GM19468 (cell line): ENCODE data around the gene CFAP126.
"Not testable (repeated sequence)": the region's sequence is repeated elsewhere in the genome, so short reads cannot be mapped to it uniquely, and the experiment has no call there.

Source experiments
- ATAC-seq: cut with Tn5 transposase; IDR thresholded peaks from one replicate; pipeline ENCODE4 v1.9.1; 2021; ENCODE audit warnings: mild to moderate bottlenecking, moderate library complexity, moderate number of reproducible peaks; ENCODE audit not compliant: unreplicated experiment; ENCODE audit errors: extremely low read depth

Gene CFAP126

DNA sequence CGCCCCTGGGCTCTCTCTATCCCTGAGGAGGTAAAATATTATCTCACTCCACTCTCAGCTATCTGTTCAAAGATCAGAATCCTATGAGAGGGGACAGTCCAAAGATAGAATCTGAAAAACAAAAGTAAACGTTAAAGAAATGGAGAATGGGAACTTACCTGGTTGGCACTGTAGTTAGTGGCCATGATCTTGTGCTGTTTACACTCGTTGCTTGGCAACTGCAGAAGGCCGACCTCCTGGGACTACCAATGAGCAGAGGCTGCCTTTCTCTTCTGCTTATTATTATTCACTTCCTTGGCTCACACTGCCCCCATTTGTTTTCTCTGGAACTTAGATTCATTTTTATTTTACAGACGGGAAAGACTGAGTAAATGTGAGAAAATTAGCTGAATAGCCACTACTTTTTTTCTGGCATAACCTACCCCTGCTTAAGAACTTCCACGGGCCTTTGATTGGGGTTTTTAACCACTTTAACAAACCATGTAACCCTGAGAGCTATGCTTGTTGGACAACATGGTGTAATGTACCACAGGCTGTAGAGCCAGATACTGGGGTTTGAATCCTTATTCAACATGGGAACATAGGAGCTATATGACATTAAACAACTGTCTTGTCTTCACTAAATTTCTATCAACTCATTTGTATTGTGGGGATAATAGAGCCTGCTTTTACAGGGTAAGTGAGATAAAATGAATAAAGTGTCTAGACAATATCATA lies at the start of gene CFAP126:
Gene CFAP126, minus strand, starts transcription at position 193 of the 717 bp plus-strand sequence. Its CDS starts 8 bp downstream, at position 185.
- peak; percentile 62 for ATAC-seq

GRCh38 chr1:161413050-161413449 lies 45.4 kb upstream of the CFAP126 start:
- not testable (repeated sequence) for ATAC-seq

DNA sequence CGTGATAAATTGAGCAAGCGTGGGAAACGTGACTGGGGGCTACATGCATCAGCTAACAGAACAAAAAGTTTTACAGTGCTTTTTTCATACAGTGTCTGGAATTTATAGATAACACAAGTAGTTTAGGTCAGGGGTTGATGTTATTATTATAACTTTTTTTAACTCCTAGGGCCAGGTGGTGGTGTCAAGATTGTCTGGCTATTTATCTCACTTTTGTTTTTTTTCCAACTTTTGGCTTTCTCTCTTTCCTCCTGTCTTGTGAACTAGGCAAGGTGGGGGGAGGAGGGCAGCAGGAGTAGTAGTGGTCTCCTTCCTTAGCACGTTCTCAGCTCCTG lies 42.9 kb upstream of the CFAP126 start:
- ATAC-seq: not testable (repeated sequence)

- not testable (repeated sequence) for ATAC-seq
Observed at GRCh38 chr1:161409848-161410635, 42.4 kb upstream of the CFAP126 start.

DNA sequence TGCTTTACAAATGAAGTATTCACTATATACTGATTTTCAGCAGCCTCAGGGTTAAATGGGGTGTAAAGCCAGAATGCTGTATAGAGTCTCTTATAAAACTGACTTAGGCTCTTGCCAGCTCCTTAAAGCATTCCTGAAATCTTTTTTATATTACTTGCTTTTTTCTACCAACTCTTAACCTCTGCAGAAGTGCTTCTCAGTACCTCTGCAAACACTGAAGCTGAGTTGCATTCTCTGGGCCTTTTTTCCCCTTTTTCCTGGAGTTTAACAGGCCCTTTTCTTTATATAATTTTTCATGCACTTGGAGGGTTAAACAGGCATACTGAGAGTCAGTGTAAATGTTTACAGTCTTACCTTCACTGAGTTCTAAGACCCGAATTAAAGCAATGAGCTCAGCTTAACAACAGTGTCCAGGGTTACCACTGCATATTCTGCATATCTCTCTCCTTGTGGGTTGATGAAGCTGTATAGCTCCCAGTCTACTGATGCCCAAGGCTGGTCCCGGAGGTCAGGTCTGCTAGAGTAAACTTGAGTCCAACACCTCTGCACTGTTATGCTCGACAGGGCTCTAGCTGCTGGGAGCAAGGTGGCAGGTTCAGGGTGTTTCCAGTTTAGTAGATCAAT lies 40.9 kb upstream of the CFAP126 start:
- no peak for ATAC-seq

GRCh38 chr1:161407451-161407985 lies 39.8 kb upstream of the CFAP126 start:
- no peak for ATAC-seq

DNA sequence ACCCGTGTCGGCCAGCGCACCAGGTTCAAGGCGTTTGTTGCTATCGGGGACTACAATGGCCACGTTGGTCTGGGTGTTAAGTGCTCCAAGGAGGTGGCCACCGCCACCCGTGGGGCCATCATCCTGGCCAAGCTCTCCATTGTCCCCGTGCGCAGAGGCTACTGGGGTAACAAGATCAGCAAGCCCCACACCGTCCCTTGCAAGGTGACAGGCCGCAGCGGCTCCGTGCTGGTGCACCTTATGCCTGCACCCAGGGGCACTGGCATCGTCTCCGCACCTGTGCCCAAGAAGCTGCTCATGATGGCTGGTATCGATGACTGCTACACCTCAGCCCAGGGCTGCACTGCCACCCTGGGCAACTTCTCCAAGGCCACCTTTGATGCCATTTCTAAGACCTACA lies 38.9 kb upstream of the CFAP126 start:
- not testable (repeated sequence) for ATAC-seq

DNA sequence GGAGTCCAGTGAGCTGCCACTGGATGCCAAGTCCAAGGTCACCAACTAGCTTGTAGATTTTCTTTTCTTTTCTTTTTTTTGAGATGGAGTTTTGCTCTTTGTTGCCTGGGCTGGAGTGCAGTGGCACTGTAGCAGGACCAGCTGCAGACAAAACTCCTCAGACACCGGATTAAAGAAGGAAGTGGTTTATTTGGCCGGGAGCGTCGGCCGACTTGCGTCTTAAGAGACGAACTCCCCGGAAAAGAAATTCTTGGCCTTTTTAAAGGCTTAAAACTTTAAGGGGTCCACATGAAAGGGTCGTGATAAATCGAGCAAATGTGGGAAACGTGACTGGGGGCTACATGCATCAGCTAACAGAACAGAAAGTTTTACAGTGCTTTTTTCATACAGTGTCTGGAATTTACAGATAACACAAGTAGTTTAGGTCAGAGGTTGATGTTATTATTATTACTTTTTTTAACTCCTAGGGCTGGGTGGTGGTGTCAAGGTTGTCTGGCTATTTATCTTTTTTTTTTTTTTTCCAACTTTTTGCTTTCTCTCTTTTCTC lies 36.4 kb upstream of the CFAP126 start:
- ATAC-seq: no peak

- no peak for ATAC-seq
Observed at GRCh38 chr1:161402446-161402845, 34.8 kb upstream of the CFAP126 start.

GRCh38 chr1:161399257-161399998 lies 31.8 kb upstream of the CFAP126 start:
- ATAC-seq: peak; percentile 44

GRCh38 chr1:161398900-161399256 lies 31.2 kb upstream of the CFAP126 start:
- no peak for ATAC-seq

DNA sequence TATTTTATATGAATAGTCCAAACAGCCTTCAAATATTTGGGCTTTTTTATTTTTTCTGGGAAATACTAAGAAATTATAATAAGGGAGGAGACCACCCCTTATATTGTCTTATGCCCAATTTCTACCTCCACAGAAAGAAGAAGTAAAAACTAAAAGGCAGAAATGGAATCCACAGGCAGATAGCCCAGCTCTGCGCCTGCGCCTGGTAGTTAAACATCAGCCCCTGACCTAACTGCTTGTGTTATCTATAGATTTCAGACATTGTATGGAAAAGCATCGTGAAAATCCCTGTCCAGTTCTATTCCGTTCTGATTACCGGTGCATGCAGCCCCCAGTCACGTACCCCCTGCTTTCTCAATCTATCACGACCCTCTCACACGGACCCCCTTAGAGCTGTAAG lies 29.4 kb upstream of the CFAP126 start:
- ATAC-seq: not testable (repeated sequence)

- ATAC-seq: no peak
Observed at GRCh38 chr1:161393151-161393550, 25.5 kb upstream of the CFAP126 start.

DNA sequence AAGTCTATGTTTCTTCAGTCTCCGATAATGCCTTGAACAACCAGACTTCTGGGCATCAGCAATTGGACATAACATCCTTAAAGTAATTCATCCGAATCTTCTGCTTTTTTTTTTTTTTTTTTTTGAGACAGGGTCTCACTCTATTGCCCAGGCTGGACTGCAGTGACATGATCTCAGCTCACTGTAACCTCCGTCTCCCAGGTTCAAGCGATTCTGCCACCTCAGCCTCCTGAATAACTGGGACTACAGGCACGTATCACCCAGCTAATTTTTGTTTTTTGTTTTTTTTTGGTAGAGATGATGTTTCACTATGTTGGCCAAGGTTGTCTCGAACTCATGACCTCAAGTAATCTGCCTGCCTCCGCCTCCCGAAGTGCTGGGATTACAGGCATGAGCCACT lies 23.9 kb upstream of the CFAP126 start:
- no peak for ATAC-seq

GRCh38 chr1:161391136-161391535 lies 23.5 kb upstream of the CFAP126 start:
- not testable (repeated sequence) for ATAC-seq

- no peak for ATAC-seq
Observed at GRCh38 chr1:161390559-161390858, 22.8 kb upstream of the CFAP126 start.

GRCh38 chr1:161389691-161390558 lies 22.2 kb upstream of the CFAP126 start:
- peak; percentile 47 for ATAC-seq

DNA sequence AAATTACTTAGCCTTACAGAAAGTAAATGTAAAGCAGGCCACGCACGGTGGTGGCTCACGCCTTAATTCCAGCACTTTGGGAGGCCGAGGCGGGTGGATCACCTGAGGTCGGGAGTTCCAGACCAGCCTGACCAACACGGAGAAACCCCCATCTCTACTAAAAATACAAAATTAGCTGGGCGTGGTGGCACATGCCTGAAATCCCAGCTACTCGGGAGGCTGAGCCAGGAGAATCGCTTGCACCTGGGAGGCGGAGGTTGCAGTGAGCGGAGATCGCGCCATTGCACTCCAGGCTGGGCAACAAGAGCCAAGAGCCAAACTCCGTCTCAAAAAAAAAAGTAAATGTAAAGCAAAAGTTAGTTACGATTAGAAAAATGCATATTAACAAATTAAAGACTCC lies 21.5 kb upstream of the CFAP126 start:
- not testable (repeated sequence) for ATAC-seq

- ATAC-seq: no peak
Observed at GRCh38 chr1:161388639-161389038, 21.0 kb upstream of the CFAP126 start.
